GM10266 (cell line): ENCODE data around the gene OPRD1.
"Not testable (repeated sequence)": the region's sequence is repeated elsewhere in the genome, so short reads cannot be mapped to it uniquely, and the experiment has no call there.

ENCODE experiments used
- DNase-seq: peaks from one replicate; pipeline ENCODE4 v3.0.0; 2012; ENCODE audit errors: extremely low spot score
- CTCF ChIP-seq: IDR thresholded peaks from 2 replicates; pipeline ENCODE4 v1.5.1; 2012; ENCODE audit warnings: mild to moderate bottlenecking, low read depth; ENCODE audit not compliant: control insufficient read depth, insufficient read depth; ENCODE audit errors: missing control alignments

The OPRD1 gene

GRCh38 chr1:28811766-28812668 lies at the start of gene OPRD1:
Gene OPRD1, plus strand, starts transcription at chr1:28812170. Its CDS starts 214 bp downstream, at chr1:28812384.
- TF ChIP-seq CTCF: no peak
- DNase-seq: no peak

GRCh38 chr1:28766532-28767183 lies 45.3 kb upstream of the OPRD1 start:
- TF ChIP-seq CTCF: no peak
- no peak for DNase-seq

GRCh38 chr1:28770601-28771165 lies 41.3 kb upstream of the OPRD1 start:
- DNase-seq: no peak
- no peak for TF ChIP-seq CTCF

GRCh38 chr1:28771921-28772320 lies 40.0 kb upstream of the OPRD1 start:
- not testable (repeated sequence) for DNase-seq

- no peak for TF ChIP-seq CTCF
- no peak for DNase-seq
Measured at GRCh38 chr1:28773105-28773504, 38.9 kb upstream of the OPRD1 start.

GRCh38 chr1:28775121-28775942 lies 36.6 kb upstream of the OPRD1 start:
- TF ChIP-seq CTCF: no peak
- peak; percentile 69 for DNase-seq

- TF ChIP-seq CTCF: no peak
- DNase-seq: no peak
Measured at GRCh38 chr1:28776341-28776740, 35.6 kb upstream of the OPRD1 start.
